Lung (tissue), 12 donors: ENCODE results near the gene CREB3. TPM values are rescaled to one million over a fixed set of nuclear protein-coding genes. Genes with fewer than 3 reads are reported as not detected.

Experiments
- ATAC-seq: fragments of 200-7000 bp; cut with Tn5 transposase; one replicate; pipeline ENCODE4 v1.9.1; 2020; ENCODE audit warnings: moderate number of reproducible peaks; ENCODE audit not compliant: insufficient read depth, low FRiP score
- DNase-seq, 3 donors: peaks; one replicate each; pipeline ENCODE4 v3.0.0-alpha.2; 2013 to 2017
- H3K27ac ChIP-seq, 2 donors: one replicate each; pipeline ENCODE4 v1.5.1; 2013; ENCODE audit warnings: mild to moderate bottlenecking in 2 of 2, moderate library complexity in 2 of 2, control low read depth in 1 of 2, inconsistent platforms in 1 of 2, low read depth in 1 of 2, low read length in 1 of 2
- H3K27me3 ChIP-seq, 3 donors: one replicate each; pipeline ENCODE4 v1.5.1; 2013; ENCODE audit warnings: low read length in 2 of 3; ENCODE audit not compliant: control insufficient read depth in 3 of 3, insufficient read depth in 3 of 3
- H3K36me3 ChIP-seq, 4 donors: one replicate each; pipeline ENCODE4 v1.5.1; 2013; ENCODE audit warnings: low read length in 4 of 4, mild to moderate bottlenecking in 1 of 4, moderate library complexity in 1 of 4; ENCODE audit not compliant: control insufficient read depth in 4 of 4, insufficient read depth in 4 of 4
- H3K4me1 ChIP-seq, 5 donors: one replicate each; pipeline ENCODE4 v1.5.1; 2013; ENCODE audit warnings: low read length in 5 of 5, mild to moderate bottlenecking in 2 of 5, moderate library complexity in 1 of 5; ENCODE audit not compliant: control insufficient read depth in 5 of 5, insufficient read depth in 5 of 5
- H3K4me3 ChIP-seq: one replicate; pipeline ENCODE4 v1.5.1; 2013; ENCODE audit warnings: mild to moderate bottlenecking, control low read depth, moderate library complexity
- H3K9ac ChIP-seq, 2 donors: one replicate each; pipeline ENCODE4 v1.5.1; 2013; ENCODE audit warnings: low read length in 2 of 2, control low read depth in 1 of 2; ENCODE audit not compliant: insufficient read depth in 1 of 2
- H3K9me3 ChIP-seq, 4 donors: one replicate each; pipeline ENCODE4 v1.5.1; 2013; ENCODE audit warnings: low read length in 3 of 4, mild to moderate bottlenecking in 1 of 4, moderate library complexity in 1 of 4; ENCODE audit not compliant: control insufficient read depth in 4 of 4, insufficient read depth in 3 of 4
- CTCF ChIP-seq: IDR thresholded peaks from 2 replicates; pipeline ENCODE4 v1.5.1; 2012; ENCODE audit warnings: mild to moderate bottlenecking; ENCODE audit errors: control extremely low read depth, extremely low read depth
- WGBS, 2 donors: extraction: QIAGEN DNeasy Blood & Tissue Kit; methylation state at CpG; one replicate each; pipeline ENCODE4 v1.1.7; 2013; 5-methylcytosine and 5-hydroxymethylcytosine counted together
- polyA plus RNA-seq, 2 donors: library from polyadenylated mRNA; stranded (reverse); fragments of 200-250 nt; gene quantifications; one replicate each; pipeline ENCODE4 v1.2.1, GENCODE V29; 2013
- total RNA-seq, 2 donors: library from RNA; depleted of rRNA in 1 of 2; stranded (reverse); fragments of >200 nt in 1 of 2; gene quantifications; one replicate each; pipeline ENCODE4 v1.2.1, GENCODE V29; 2014 to 2021
- donor health status: control.
- donor health status: control.
- donor health status: Bipolar disorder and iron deficiency.
- donor health status: healthy.
- donor health status: DM: yes; HTN: yes; CAD: no.

The CREB3 gene
- total and polyA plus RNA-seq, 4 donors, result 25.1 to 43.3 (median 38.9) TPM

DNA sequence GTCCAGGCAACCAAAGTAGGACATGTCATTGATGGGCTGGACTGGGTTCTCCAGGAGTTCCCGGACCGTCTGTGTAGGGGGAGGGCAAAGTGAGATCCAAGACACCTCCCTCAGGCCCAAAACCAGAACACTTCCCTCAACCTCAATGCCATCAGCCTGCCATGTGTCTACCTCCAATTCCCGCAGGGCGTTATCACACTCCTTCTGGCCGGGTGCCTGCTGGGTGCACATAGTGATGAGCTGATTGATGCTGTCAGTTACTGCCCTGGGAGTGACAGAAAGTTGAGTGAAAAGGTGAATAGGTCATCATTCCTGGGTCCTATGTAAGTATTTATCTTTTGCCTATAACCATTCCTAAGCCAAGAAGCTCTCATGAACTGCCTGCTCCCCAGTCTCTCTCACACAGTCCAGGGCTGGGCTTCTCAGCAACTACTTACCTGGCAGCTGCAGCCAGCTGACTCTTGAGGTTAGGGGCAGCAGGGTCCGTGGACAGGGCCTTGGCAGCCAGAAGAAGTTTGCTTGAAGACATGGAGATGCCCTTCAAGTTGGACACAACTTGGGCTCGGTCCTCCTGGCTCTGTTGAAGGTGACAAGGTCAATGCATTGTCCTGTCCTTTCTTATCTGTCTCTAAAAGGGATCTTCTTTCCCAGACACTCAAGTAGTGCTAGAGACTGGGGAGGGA, 21.5 kb upstream of the CREB3 start:
- WGBS, 2 donors, result 85 to 91% methylated on average over 7 of the region's 7 CpGs
- ATAC-seq, result no peak
- H3K9ac ChIP-seq, result no peak overlapping the region
- H3K27me3 ChIP-seq, result no peaks in the 10 kb centered on the region
- H3K4me1 ChIP-seq, result no peaks in the 10 kb centered on the region
- DNase-seq, result no peak
- H3K27ac ChIP-seq, result no peak overlapping the region
- peaks cover 41 to 75% (median 69%) of the 10 kb centered on the region in 4 donors for H3K36me3 ChIP-seq
- TF ChIP-seq CTCF, result no peak
- no peaks in the 10 kb centered on the region for H3K9me3 ChIP-seq
- H3K4me3 ChIP-seq, result no peak overlapping the region

DNA sequence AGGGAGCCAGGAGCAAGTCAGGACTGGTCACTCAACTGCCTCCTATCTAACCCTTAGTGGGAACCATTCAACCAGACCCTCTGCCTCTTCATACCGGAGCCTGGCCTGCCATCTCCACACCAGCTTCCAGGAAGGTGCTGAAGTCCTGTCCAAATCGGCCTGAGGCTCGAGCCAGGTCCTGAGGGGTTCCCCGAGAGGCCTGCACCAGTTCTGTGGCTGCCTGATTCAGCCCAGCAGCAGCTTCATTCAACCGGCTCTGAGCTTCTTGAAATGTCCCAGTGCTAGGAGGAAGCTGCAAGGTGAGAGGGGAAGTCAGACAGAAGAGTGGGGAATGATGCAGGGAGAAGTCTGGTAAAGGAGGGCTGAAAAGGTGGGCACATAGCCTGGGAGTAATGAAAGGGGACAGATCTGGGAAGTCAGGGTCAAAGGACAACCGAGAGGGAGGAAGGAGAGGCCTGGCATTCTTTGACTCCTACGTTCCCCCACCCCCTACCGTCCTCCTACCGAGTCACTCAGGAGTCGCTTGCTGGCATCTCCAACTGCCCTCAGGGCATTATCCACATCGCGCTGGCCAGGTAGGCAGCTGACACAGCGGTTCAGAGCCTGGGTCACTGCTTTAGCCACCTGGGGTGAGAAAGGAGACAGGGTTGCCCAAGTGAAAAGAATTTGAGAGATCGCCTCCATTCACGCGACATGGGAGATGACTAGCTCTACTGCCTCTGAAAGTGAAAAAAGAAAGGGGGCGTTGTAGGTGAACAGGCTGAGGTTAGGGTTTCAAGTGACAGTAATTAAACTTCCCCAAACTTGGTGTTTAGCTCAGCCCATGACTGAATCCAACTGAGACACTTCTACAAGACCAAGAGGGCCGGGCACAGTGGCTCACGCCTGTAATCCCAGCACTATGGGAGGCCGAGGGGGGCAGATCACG, 20.7 kb upstream of the CREB3 start:
- H3K27ac ChIP-seq, result no peak overlapping the region
- no peak overlapping the region for H3K9ac ChIP-seq
- no peak for TF ChIP-seq CTCF
- H3K27me3 ChIP-seq, result no peaks in the 10 kb centered on the region
- no peak overlapping the region for H3K4me3 ChIP-seq
- no peaks in the 10 kb centered on the region for H3K4me1 ChIP-seq
- H3K36me3 ChIP-seq, result peaks cover 39 to 75% (median 67%) of the 10 kb centered on the region in 4 donors
- H3K9me3 ChIP-seq, result no peaks in the 10 kb centered on the region
- WGBS, 2 donors, result 88 to 94% methylated on average over 21 of the region's 21 CpGs
- DNase-seq, result no peak
- ATAC-seq, result no peak

GRCh38 chr9:35712762-35713400, 19.6 kb upstream of the CREB3 start:
- H3K4me3 ChIP-seq, result no peak overlapping the region
- TF ChIP-seq CTCF, result no peak
- H3K9ac ChIP-seq, result no peak overlapping the region
- WGBS, 2 donors, result 95 to 97% methylated on average over 11 of the region's 11 CpGs
- H3K27ac ChIP-seq, result no peak overlapping the region
- peaks cover 36 to 75% (median 67%) of the 10 kb centered on the region in 4 donors for H3K36me3 ChIP-seq
- no peaks in the 10 kb centered on the region for H3K9me3 ChIP-seq
- ATAC-seq (no peak), DNase-seq (no peak)
- H3K27me3 ChIP-seq, result no peaks in the 10 kb centered on the region
- no peaks in the 10 kb centered on the region for H3K4me1 ChIP-seq
